H1 (cell line): ENCODE measurements around the gene IL24. TPM values are rescaled to one million over a fixed set of nuclear protein-coding genes. Genes with fewer than 3 reads are reported as not detected.

Source experiments
- CTCF ChIA-PET: fragments of 300-600 bp; sonication (Branson Sonifier 250); formaldehyde crosslinking; loops from one replicate; lab custom pipeline; 2021; ENCODE audit not compliant: partially characterized antibody; lab: Charles Lee
- POLR2A ChIA-PET: fragments of 300-600 bp; sonication (Branson Sonifier 250); formaldehyde crosslinking; loops from one replicate; lab custom pipeline; 2021; ENCODE audit warnings: inconsistent platforms; ENCODE audit not compliant: partially characterized antibody; lab: Charles Lee
- DNase-seq, 2 experiments: peaks; one replicate each; pipeline versions ENCODE4 v3.0.0 to v3.0.0-alpha.2; 2010 to 2022; ENCODE audit warnings: low spot score in 2 of 2, low read depth in 1 of 2, mixed read lengths in 1 of 2
- FAIRE-seq: peaks from 2 replicates; lab custom pipeline; 2011; peaks lifted over from hg19 to GRCh38; lab: Jason Lieb, UNC
- H2AFZ ChIP-seq: 2 replicates; pipeline ENCODE4 v1.8.1; 2012; ENCODE audit warnings: low read length, inconsistent platforms
- H2AK5ac ChIP-seq: 2 replicates; pipeline ENCODE4 v1.6.1; 2013; ENCODE audit warnings: low read depth, low read length
- H2BK120ac ChIP-seq: replicated peaks from 2 replicates; pipeline ENCODE3; 2013; ENCODE audit warnings: low read depth, low read length, inconsistent platforms
- H2BK12ac ChIP-seq: 2 replicates; pipeline ENCODE4 v1.6.1; 2013; ENCODE audit warnings: low read depth, low read length
- H2BK15ac ChIP-seq: 2 replicates; pipeline ENCODE4 v1.6.1; 2013; ENCODE audit warnings: low read length
- H2BK20ac ChIP-seq: 2 replicates; pipeline ENCODE4 v1.6.1; 2013; ENCODE audit warnings: low read length
- H2BK5ac ChIP-seq: 2 replicates; pipeline ENCODE4 v1.6.1; 2013; ENCODE audit warnings: low read depth, low read length
- H3K14ac ChIP-seq: 2 replicates; pipeline ENCODE4 v1.6.1; 2013; ENCODE audit warnings: inconsistent platforms; ENCODE audit not compliant: insufficient read length
- H3K18ac ChIP-seq: 2 replicates; pipeline ENCODE4 v1.6.1; 2013; ENCODE audit warnings: low read length; ENCODE audit errors: extremely low read depth
- H3K23ac ChIP-seq: 2 replicates; pipeline ENCODE4 v1.6.1; 2013; ENCODE audit warnings: inconsistent platforms; ENCODE audit not compliant: insufficient read length
- H3K23me2 ChIP-seq: 2 replicates; pipeline ENCODE4 v1.6.1; 2013; ENCODE audit warnings: low read depth, low read length
- H3K27ac ChIP-seq: 2 replicates; pipeline ENCODE4 v1.6.1; 2011; ENCODE audit warnings: low read depth, low read length, inconsistent platforms
- H3K27me3 ChIP-seq, 4 experiments: replicated peaks in 1 of 4; 1 replicate in 1 of 4; 2 replicates in 3 of 4; pipeline versions ENCODE4 v1.6.1 to v1.8.1; 2011 to 2013; ENCODE audit warnings: low read length in 3 of 4, mild to moderate bottlenecking in 3 of 4, inconsistent platforms in 2 of 4, mixed read lengths in 2 of 4, moderate library complexity in 1 of 4; ENCODE audit not compliant: control insufficient read depth in 3 of 4, insufficient read depth in 3 of 4; ENCODE audit errors: extremely low read depth in 1 of 4
- H3K36me3 ChIP-seq, 4 experiments: 2 replicates each; pipeline versions ENCODE4 v1.6.1 to v1.8.1; 2011 to 2013; ENCODE audit warnings: mild to moderate bottlenecking in 4 of 4, low read length in 3 of 4, moderate library complexity in 2 of 4, control low read depth in 1 of 4, inconsistent platforms in 1 of 4; ENCODE audit not compliant: insufficient read depth in 4 of 4, control insufficient read depth in 2 of 4
- H3K4ac ChIP-seq: replicated peaks from 2 replicates; pipeline ENCODE3; 2013; ENCODE audit warnings: low read length, low read depth, mixed read lengths, inconsistent platforms; ENCODE audit not compliant: insufficient read length
- H3K4me1 ChIP-seq, 4 experiments: replicated peaks in 1 of 4; 1 replicate in 1 of 4; 2 replicates in 3 of 4; pipeline versions ENCODE4 v1.6.1 to v1.8.1; 2011 to 2013; ENCODE audit warnings: low read length in 3 of 4, inconsistent platforms in 2 of 4, mixed read lengths in 1 of 4; ENCODE audit not compliant: insufficient read depth in 4 of 4, control insufficient read depth in 3 of 4
- H3K4me2 ChIP-seq, 2 experiments: 2 replicates each; pipeline versions ENCODE4 v1.6.1 to v1.8.1; 2011 to 2013; ENCODE audit warnings: low read depth in 2 of 2, low read length in 2 of 2, control low read depth in 1 of 2, inconsistent platforms in 1 of 2, mild to moderate bottlenecking in 1 of 2; ENCODE audit not compliant: insufficient read depth in 1 of 2
- H3K4me3 ChIP-seq, 4 experiments: fragments of 200-600, 300-600 bp in 1 of 4; sonication (generic), shearing (Covaris generic), sonication (Bioruptor Twin) in 1 of 4; 2 replicates each; pipeline versions ENCODE4 v1.5.1 to v1.8.1; 2011 to 2016; ENCODE audit warnings: low read length in 4 of 4, low read depth in 3 of 4, control low read depth in 2 of 4, inconsistent platforms in 2 of 4, mild to moderate bottlenecking in 2 of 4, mixed read lengths in 1 of 4, moderate library complexity in 1 of 4; ENCODE audit not compliant: insufficient read depth in 2 of 4; ENCODE audit errors: extremely low read depth in 1 of 4
- H3K56ac ChIP-seq: replicated peaks from 2 replicates; pipeline ENCODE3; 2013; ENCODE audit warnings: low read depth, mild to moderate bottlenecking, mixed read lengths, low read length, inconsistent platforms; ENCODE audit not compliant: insufficient read length
- H3K79me1 ChIP-seq: 2 replicates; pipeline ENCODE4 v1.6.1; 2013; ENCODE audit warnings: low read depth, low read length, control low read depth
- H3K79me2 ChIP-seq, 2 experiments: 2 replicates each; pipeline versions ENCODE4 v1.6.1 to v1.8.1; 2012 to 2013; ENCODE audit warnings: low read length in 2 of 2, mild to moderate bottlenecking in 2 of 2, inconsistent platforms in 1 of 2; ENCODE audit not compliant: insufficient read depth in 2 of 2, control insufficient read depth in 1 of 2
- H3K9ac ChIP-seq, 4 experiments: replicated peaks in 1 of 4; 1 replicate in 1 of 4; 2 replicates in 3 of 4; pipeline versions ENCODE4 v1.6.1 to v1.8.1; 2011 to 2013; ENCODE audit warnings: low read depth in 3 of 4, low read length in 3 of 4, control low read depth in 2 of 4, mild to moderate bottlenecking in 2 of 4, moderate library complexity in 2 of 4, inconsistent platforms in 1 of 4; ENCODE audit errors: extremely low read depth in 1 of 4
- H3K9me3 ChIP-seq, 2 experiments: 2 replicates each; pipeline versions ENCODE4 v1.6.1 to v1.8.1; 2012 to 2013; ENCODE audit warnings: mild to moderate bottlenecking in 2 of 2, moderate library complexity in 2 of 2, control low read depth in 1 of 2, inconsistent platforms in 1 of 2, low read depth in 1 of 2, low read length in 1 of 2, mixed read lengths in 1 of 2; ENCODE audit not compliant: insufficient read depth in 2 of 2
- H4K20me1 ChIP-seq, 2 experiments: replicated peaks in 1 of 2; 2 replicates each; pipeline versions ENCODE3 to v1.8.1; 2011 to 2013; ENCODE audit warnings: inconsistent platforms in 2 of 2, low read length in 2 of 2, mild to moderate bottlenecking in 1 of 2; ENCODE audit not compliant: insufficient read depth in 2 of 2, control insufficient read depth in 1 of 2
- H4K5ac ChIP-seq: 2 replicates; pipeline ENCODE4 v1.6.1; 2013; ENCODE audit warnings: low read length, low read depth, mixed read lengths, inconsistent platforms; ENCODE audit not compliant: insufficient read length
- H4K8ac ChIP-seq: 2 replicates; pipeline ENCODE4 v1.8.0; 2013; ENCODE audit warnings: mild to moderate bottlenecking, moderate library complexity, low read length, inconsistent platforms; ENCODE audit not compliant: insufficient read depth; ENCODE audit errors: extremely low read depth
- H4K91ac ChIP-seq: replicated peaks from 2 replicates; pipeline ENCODE3; 2013; ENCODE audit warnings: low read length, mixed read lengths, inconsistent platforms; ENCODE audit not compliant: insufficient read length
- ATF2 ChIP-seq: IDR thresholded peaks from 2 replicates; pipeline ENCODE4 v1.6.1; 2012; ENCODE audit warnings: low read length, inconsistent platforms
- BACH1 ChIP-seq: IDR thresholded peaks from 2 replicates; pipeline ENCODE4 v1.6.1; 2012; ENCODE audit warnings: low read length, improper control_type of control experiment
- HDAC6 ChIP-seq: IDR thresholded peaks from one replicate; pipeline ENCODE4 v1.7.1; 2012; ENCODE audit warnings: low read depth, mild to moderate bottlenecking, inconsistent platforms, low read length, moderate library complexity
- POLR2AphosphoS5 ChIP-seq: IDR thresholded peaks from 2 replicates; pipeline ENCODE4 v1.6.1; 2011; ENCODE audit warnings: low read depth, low read length
- YY1 ChIP-seq: IDR thresholded peaks from 2 replicates; pipeline ENCODE4 v1.6.1; 2011; ENCODE audit warnings: low read depth, mild to moderate bottlenecking, low read length
- WGBS, 2 experiments: shearing (Covaris generic) in 1 of 2; methylation state at CpG; one replicate each; pipeline versions ENCODE4 v1.1.6 to v1.1.7; 2013 to 2015; ENCODE audit warnings: low lambda C conversion rate in 2 of 2, mixed read lengths in 2 of 2, inconsistent platforms in 1 of 2, low coverage in 1 of 2, missing lambda C conversion rate in 1 of 2; ENCODE audit not compliant: insufficient replicate concordance in 2 of 2, insufficient coverage in 1 of 2, insufficient read length in 1 of 2; ENCODE audit errors: extremely low coverage in 1 of 2, missing lambda C conversion rate in 1 of 2; 5-methylcytosine and 5-hydroxymethylcytosine counted together
- polyA plus RNA-seq, 7 experiments: library from polyadenylated mRNA; depleted of rRNA in 3 of 7; stranded (reverse) in 5 of 7; unstranded in 2 of 7; fragments of >200 nt in 5 of 7; fragments of 200-250 nt in 2 of 7; gene quantifications; 1 replicate in 5 of 7; 2 replicates in 1 of 7; 4 replicates in 1 of 7; pipeline versions ENCODE4 v1.2.1 to v1.2.3, GENCODE V29; 2011 to 2013; ENCODE audit warnings: missing spikeins in 2 of 7, mixed read lengths in 2 of 7
- total RNA-seq: library from RNA; stranded (reverse); fragmentation: NEBNext Ultra II Directional; extraction: Animal tissue kit (Norgen Biotek cat#: 25700); gene quantifications from 2 replicates; pipeline ENCODE4 v1.2.1, GENCODE V29; 2021

IL24 gene
- total and polyA plus RNA-seq, 2 of the 8 experiments (the other 6 are each of a cell fraction or from before 2014, with no cell fraction given) = not detected

GRCh38 chr1:206899717-206900116 is 2.5 kb downstream of the IL24 start:
- no peak for TF ChIP-seq BACH1
- no peak for TF ChIP-seq ATF2
- TF ChIP-seq POLR2AphosphoS5 = no peak
- no peak for TF ChIP-seq HDAC6
- TF ChIP-seq YY1 = no peak
- TF ChIP-seq, all 59 proteins: peak for 0
- 93% methylated on average over 2 of the region's 5 CpGs; no CpG with 5 or more reads in 1 of the 2 experiments for WGBS, 2 experiments
- no peaks in the 10 kb centered on the region for H4K20me1 ChIP-seq
- no peak overlapping the region for H3K18ac ChIP-seq
- no peaks in the 10 kb centered on the region for H3K9me3 ChIP-seq
- no peaks in the 10 kb centered on the region for H3K36me3 ChIP-seq
- H2BK15ac ChIP-seq = no peak overlapping the region
- H2BK20ac ChIP-seq = no peak overlapping the region
- H3K23ac ChIP-seq = no peak overlapping the region
- H2AK5ac ChIP-seq = no peak overlapping the region
- H3K56ac ChIP-seq = no peak overlapping the region
- CTCF ChIA-PET = interaction anchor here (0.5 to 7.2 kb wide), 9 partner anchors 8 to 432 kb away, joined by 3 to 52 read pairs (median 6); partner anchors contain the start of gene IL20
- no peaks in the 10 kb centered on the region for H3K79me2 ChIP-seq
- no peak overlapping the region for H3K9ac ChIP-seq
- H3K27me3 ChIP-seq = no peaks in the 10 kb centered on the region
- no peaks in the 10 kb centered on the region; a peak in 1 of 7 replicates for H3K4me1 ChIP-seq
- H3K23me2 ChIP-seq = no peaks in the 10 kb centered on the region
- H4K5ac ChIP-seq = no peak overlapping the region
- H3K4me2 ChIP-seq = no peak overlapping the region
- no peak overlapping the region for H3K27ac ChIP-seq
- H4K91ac ChIP-seq = no peak overlapping the region
- H2BK12ac ChIP-seq = no peak overlapping the region
- no peak for DNase-seq
- H3K4ac ChIP-seq = no peak overlapping the region
- H2BK120ac ChIP-seq = no peak overlapping the region
- no peak overlapping the region for H2AFZ ChIP-seq
- no peak overlapping the region for H3K4me3 ChIP-seq
- no peaks in the 10 kb centered on the region for H3K79me1 ChIP-seq
- no peak overlapping the region for H4K8ac ChIP-seq
- POLR2A ChIA-PET = interaction anchor here (1.6 kb wide), 1 partner anchor 13 kb away, joined by 4 read pairs; no protein-coding TSS in a partner anchor
- no peak for FAIRE-seq
- H2BK5ac ChIP-seq = no peak overlapping the region
- no peak overlapping the region for H3K14ac ChIP-seq
